ENCODE measurements around the gene GRHPR. TPM values are rescaled to one million over a fixed set of nuclear protein-coding genes. Genes with fewer than 3 reads are reported as not detected.

GRHPR gene
- polyA plus RNA-seq, 1 experiment, result 227 TPM

Other genes starting within 250 kb of the GRHPR start
- gene ZBTB5, start 42.8 kb downstream of the GRHPR start, polyA plus RNA-seq (2011; rRNA removed), result 11.6 and 12.6 TPM in 2 replicates
- 21.6 and 28.7 TPM in 2 replicates for gene POLR1E, start 63.3 kb downstream of the GRHPR start, polyA plus RNA-seq (2011; rRNA removed)
- gene FBXO10, start 153.7 kb downstream of the GRHPR start, polyA plus RNA-seq (2011; rRNA removed), result 10.6 and 13.3 TPM in 2 replicates
- gene TOMM5, start 169.9 kb downstream of the GRHPR start, polyA plus RNA-seq (2011; rRNA removed), result 109 and 148 TPM in 2 replicates
- gene FRMPD1, start 228.3 kb downstream of the GRHPR start, polyA plus RNA-seq (2011; rRNA removed), result not detected in 2 replicates